Dedifferentiated amniotic fluid mesenchymal stem cell (primary cell): ENCODE measurements around the gene ADH1A.
"Not testable (repeated sequence)": the region's sequence is repeated elsewhere in the genome, so short reads cannot be mapped to it uniquely, and the experiment has no call there.

ENCODE experiments used
- DNase-seq: peaks from one replicate; pipeline ENCODE4 v3.0.0-alpha.2; 2016; ENCODE audit errors: extremely low spot score

Gene ADH1A

GRCh38 chr4:99290848-99291786 is at the start of gene ADH1A:
Gene ADH1A, minus strand, starts transcription at chr4:99290985. Its CDS starts 71 bp downstream, at chr4:99290914.
- DNase-seq = no peak

- no peak for DNase-seq
These were observed 48.4 kb upstream of the ADH1A start for GRCh38 chr4:99339172-99339571.

GRCh38 chr4:99336553-99336952 is 45.8 kb upstream of the ADH1A start:
- no peak for DNase-seq

DNA sequence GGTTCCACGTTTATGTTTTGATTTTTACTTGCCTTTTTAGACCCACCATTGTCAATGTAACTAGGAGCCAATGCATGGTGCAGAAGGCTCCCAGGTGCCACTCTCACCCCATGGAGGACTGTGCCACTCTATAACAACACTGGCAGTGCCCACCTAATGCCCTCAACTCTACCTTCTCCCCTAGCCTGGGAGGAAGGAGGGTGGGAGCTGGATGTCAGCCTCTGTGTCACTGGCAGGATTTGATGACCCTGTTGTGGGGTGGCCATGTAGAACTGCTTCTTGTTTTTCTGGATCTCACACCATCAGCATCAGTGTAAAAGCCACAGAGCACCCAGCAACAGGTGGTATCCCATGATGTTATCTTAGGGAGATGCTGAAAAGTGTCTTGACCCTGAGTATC is 44.1 kb upstream of the ADH1A start:
- DNase-seq = no peak

DNA sequence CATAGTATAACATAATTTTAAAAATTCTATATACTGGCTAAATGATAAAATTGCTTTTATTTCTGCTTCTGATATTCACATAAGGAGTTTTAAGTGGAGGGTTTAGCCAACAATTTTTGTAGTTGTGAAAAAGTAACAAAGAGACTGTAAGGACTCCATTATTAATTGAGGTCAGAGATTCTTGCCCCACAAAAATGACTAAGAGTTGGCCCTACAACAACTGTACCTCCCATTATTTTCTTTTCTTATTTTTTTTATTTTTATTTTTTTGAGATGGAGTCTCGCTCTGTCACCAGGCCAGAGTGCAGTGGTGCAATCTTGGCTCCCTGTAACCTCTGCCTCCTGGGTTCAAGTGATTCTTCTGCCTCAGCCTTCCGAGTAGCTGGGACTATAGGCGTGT is 39.9 kb upstream of the ADH1A start:
- no peak for DNase-seq

- no peak for DNase-seq
These were observed 39.1 kb upstream of the ADH1A start for GRCh38 chr4:99329876-99330275.

DNA sequence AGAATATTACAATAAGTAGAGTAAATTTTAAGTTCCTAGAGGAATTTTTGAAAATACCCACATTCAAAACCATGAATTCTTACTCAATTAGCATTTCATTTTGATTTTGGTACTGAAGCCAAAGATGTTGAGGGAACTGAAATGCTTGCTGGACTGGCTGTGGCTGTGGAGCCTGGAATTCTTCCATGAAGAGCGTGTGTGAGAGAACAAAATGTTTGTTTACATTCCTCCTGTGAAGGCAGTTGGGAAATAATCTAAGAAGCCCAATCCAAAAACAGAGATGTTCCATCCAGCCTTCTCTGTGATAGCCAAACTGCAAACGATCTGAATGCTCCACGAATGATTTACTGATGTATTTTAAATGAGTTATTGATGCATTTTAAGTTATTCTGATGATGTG is 34.2 kb upstream of the ADH1A start:
- DNase-seq = peak; percentile 91

DNA sequence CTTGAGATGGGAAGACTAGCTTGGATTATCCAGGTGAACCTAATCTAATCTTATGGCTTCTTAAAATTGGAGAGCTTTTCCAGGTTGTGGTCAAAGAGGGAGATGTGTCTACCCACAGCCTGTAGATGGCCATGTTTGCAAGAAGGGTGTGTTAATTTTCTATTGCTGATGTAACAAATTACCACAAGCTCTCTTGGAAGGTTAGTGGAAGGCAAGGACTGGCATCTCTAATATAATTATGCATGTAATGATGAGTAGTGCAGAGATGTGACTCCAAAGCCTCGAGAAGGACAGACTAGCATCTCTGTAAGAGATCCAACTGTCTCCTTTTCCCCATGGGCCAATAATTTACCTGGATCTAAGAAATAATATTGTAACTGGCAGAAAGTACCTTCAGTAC is 33.6 kb upstream of the ADH1A start:
- DNase-seq = no peak

- peak; percentile 59 for DNase-seq
These were observed 33.0 kb upstream of the ADH1A start for GRCh38 chr4:99323756-99324155.

DNA sequence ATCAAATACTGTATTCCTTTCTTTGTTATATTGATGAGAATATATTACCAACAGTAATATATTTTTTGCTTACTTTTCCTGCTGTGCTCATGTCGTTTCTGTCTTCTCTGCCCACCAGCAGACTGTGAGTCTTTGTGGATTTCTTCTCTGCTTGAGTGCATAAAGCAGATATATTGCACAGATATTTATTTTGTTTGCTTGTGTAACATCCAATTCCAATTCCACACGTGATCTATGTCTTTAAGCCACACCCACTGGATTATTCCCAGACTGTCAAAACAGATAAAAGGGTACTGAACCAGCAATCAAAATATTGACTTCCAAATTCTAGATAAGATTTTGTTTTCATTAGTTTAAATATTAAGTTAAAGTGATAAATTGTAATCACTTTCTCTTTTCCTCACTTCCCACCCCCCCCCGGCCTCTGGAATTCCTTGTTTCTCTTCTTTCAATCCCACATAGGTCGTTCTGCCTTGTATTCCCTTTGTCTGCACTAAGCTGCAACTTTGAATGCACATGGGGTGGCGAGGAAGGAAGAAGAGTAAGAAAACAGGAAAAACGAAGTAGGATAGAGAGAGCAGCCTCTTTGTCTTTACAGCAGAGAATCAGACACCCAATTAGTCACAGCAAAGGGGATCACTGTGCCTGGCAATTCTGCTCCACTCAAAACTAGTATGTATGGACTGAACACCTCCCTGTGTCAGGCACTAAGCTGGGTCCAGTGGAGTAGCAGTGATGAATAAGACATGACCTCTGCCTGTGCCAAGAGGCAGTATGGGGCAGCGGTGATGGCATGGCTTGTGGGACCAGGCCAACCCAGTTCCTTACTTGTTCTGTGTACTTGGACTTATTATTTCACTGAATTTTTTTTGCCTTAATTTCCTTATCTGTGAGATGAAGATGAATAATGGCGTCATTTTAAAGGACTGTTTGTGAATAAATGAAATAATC is 30.7 kb upstream of the ADH1A start, which contains the start of gene ADH1B:
TSS of gene ADH1B (minus strand) at position 161 of the 951 bp plus-strand sequence. CDS start at position 91, 70 bp downstream.
- DNase-seq = no peak

DNA sequence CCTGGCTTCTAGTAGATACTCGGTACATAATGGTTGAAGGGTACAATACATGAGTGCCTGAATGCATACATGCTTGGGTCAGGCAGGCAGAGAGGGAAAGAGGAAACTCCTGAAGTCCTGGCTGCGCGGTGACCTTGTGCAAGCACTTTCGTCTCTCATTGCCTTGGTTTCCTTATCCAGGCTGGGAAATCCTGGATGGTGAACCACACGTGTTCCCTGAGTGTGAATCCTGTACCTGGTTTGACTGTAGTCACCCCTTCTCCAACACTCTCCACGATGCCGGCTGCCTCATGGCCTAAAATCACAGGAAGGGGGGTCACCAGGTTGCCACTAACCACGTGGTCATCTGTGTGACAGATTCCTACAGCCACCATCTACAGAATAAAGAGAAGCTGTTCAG is 27.0 kb upstream of the ADH1A start:
- not testable (repeated sequence) for DNase-seq

GRCh38 chr4:99317354-99317753 is 26.6 kb upstream of the ADH1A start:
- no peak for DNase-seq

GRCh38 chr4:99315839-99316238 is 25.1 kb upstream of the ADH1A start:
- no peak for DNase-seq

- DNase-seq = no peak
These were observed 23.4 kb upstream of the ADH1A start for GRCh38 chr4:99314211-99314610.

GRCh38 chr4:99310389-99310788 is 19.6 kb upstream of the ADH1A start:
- no peak for DNase-seq

DNA sequence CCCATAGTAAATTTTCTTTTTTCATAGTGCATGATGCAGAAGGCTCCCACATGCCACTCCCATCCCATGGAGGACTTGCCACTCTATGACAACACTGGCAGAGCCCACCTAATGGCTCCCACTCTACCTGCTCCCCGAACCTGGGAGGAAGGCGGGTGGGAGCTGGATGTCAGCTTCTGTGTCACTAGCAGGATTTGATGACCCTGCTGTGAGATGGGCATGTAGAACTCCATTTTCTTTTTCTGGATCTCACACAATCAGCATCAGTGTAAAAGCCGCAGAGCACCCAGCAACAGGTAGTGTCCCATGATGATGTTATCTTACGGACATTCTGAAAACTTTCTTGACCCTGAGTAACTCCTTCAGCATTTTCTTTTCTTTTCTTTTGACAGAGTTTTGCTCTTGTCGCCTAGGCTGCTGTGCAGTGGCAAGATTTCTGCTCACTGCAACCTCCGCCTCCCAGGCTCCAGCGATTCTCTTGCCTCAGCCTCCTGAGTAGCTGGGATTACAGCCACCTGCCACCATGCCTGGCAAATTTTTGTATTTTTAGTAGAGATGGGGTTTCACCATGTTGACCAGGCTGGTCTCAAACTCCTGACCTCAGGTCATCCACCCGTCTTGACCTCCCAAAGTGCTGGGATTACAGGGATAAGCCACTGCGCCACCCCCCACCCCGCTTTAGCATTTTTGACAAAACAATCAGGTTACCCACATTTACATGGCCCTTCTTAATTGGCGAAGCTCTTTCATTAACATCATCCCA is 15.0 kb upstream of the ADH1A start:
- DNase-seq = no peak

DNA sequence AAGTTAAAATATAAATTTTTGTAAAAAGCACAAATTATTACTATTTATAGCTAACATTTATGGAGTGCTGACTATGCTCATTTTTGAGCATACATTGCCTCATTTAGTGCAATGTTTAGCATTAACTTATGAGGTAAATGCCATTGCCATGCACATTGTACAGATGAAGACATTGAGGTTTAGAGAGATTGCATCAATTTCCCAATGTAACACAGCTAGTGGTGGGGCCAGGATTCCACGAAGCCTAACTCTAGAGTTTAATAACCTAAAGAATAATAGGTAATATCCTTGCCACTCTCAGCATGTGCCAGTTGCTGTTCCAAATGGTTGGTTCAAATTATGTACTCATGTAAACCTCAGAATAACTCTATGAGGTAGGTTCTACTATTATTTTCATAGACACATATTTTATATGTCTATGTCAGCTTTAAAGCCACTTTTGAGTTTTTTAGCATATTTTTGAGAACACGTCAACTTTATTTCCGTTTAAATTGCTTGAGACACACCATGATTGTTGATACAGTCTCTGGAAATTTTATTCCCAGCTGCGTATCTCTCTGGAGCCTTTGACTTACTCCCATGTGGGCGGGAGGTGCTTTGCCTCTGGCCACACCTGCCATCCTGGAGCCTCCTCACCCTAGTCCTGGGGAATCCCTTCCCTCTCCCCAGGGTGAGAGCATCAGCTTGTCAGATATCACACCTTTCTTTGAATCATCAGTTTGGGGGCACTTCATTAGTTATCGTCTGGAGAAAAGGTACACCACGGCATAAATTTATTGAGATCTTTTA is 10.8 kb upstream of the ADH1A start:
- peak; percentile 35 for DNase-seq

DNA sequence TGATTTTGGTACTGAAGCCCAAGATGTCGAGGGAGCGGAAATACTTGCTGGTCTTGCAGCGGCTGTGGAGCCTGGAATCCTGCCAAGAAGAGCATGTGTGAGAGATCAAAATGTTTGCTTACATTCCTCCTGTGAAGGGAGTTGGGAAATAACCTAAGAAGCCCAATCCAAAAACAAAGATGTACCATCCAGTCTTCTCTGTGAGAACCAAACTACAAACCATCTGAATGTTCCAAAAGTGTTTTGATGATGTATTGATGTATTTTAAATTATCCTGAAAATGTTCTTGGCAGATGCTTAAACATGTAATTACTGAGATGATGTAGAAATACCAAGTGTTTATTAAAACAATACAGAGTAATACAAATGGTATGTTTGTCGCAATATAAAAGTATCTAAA is 10.1 kb upstream of the ADH1A start:
- peak; percentile 97 for DNase-seq

DNA sequence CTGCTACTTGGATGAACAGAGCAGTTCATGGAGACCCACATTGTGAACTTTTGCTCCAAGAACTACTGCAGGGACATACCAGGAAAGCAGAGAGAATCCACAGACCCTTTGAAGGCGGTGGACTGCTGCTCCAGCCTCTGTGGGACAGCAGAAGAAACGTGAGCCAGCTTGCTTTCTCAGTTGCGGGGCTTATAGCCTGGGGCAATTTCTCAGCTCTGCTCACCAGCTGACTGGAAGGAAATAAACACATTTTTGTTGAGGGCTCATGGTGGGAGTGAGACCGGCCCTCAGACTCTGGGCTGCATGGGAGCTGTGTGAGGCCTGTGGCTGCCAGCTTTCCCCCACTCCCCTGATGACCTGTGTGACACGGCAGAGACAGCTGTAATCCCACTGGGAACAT is 2.6 kb upstream of the ADH1A start:
- DNase-seq = no peak

GRCh38 chr4:99285387-99285786 is 5.4 kb downstream of the ADH1A start:
- DNase-seq = no peak

GRCh38 chr4:99282731-99283130 is 8.1 kb downstream of the ADH1A start:
- no peak for DNase-seq
